Tibial nerve (tissue), 4 donors: ENCODE results near the gene DCDC2C. TPM values are rescaled to one million over a fixed set of nuclear protein-coding genes. Genes with fewer than 3 reads are reported as not detected.
A peak's percentile ranks its signal among the peaks of the same experiment; 100 is the strongest.

Source experiments
- DNase-seq, 2 donors: peaks; one replicate each; pipeline ENCODE4 v3.0.0-alpha.2; 2019; ENCODE audit warnings: low spot score in 2 of 2
- H3K27ac ChIP-seq, 4 donors: fragments of 200-600 bp; sonication (generic) in 3 of 4; one replicate each; pipeline ENCODE4 v1.5.1; 2017 to 2019; ENCODE audit warnings: mild to moderate bottlenecking in 1 of 4
- H3K27me3 ChIP-seq, 2 donors: fragments of 200-600 bp; sonication (generic) in 1 of 2; one replicate each; pipeline versions ENCODE4 v1.5.1 to v1.6.0; 2017 to 2019
- H3K36me3 ChIP-seq, 3 donors: fragments of 200-600 bp; sonication (generic); one replicate each; pipeline ENCODE4 v1.5.1; 2018 to 2019
- H3K4me1 ChIP-seq, 4 donors: fragments of 200-600 bp; sonication (generic) in 3 of 4; one replicate each; pipeline ENCODE4 v1.5.1; 2017 to 2019
- H3K4me3 ChIP-seq, 4 donors: fragments of 200-600 bp; sonication (generic) in 3 of 4; one replicate each; pipeline ENCODE4 v1.5.1; 2017 to 2019; ENCODE audit warnings: mild to moderate bottlenecking in 1 of 4, moderate library complexity in 1 of 4
- H3K9me3 ChIP-seq, 4 donors: fragments of 200-600 bp; sonication (generic) in 3 of 4; one replicate each; pipeline ENCODE4 v1.5.1; 2017 to 2019
- CTCF ChIP-seq, 5 experiments: fragments of 200-600 bp in 3 of 5; fragments of 450-650 bp in 2 of 5; sonication (generic) in 3 of 5; IDR thresholded peaks; one replicate each; pipeline ENCODE4 v1.5.1; 2016 to 2019; ENCODE audit warnings: antibody characterized with exemption in 5 of 5, mild to moderate bottlenecking in 3 of 5, moderate library complexity in 2 of 5
- EP300 ChIP-seq, 2 donors: sonication (generic); formaldehyde crosslinking; IDR thresholded peaks; one replicate each; pipeline ENCODE4 v1.6.1; 2017; ENCODE audit warnings: antibody characterized with exemption in 2 of 2, mild to moderate bottlenecking in 1 of 2
- POLR2A ChIP-seq, 2 donors: fragments of 450-650 bp; IDR thresholded peaks; one replicate each; pipeline ENCODE4 v1.6.1; 2017; ENCODE audit warnings: antibody characterized with exemption in 2 of 2, mild to moderate bottlenecking in 2 of 2, moderate library complexity in 2 of 2
- WGBS, 2 donors: methylation state at CpG; one replicate each; pipeline ENCODE4 v1.1.5; 2018; 5-methylcytosine and 5-hydroxymethylcytosine counted together
- total RNA-seq, 4 donors: library from RNA; depleted of rRNA; stranded (reverse); fragments of >200 nt; gene quantifications; one replicate each; pipeline ENCODE4 v1.1.0, GENCODE V29; 2016

The DCDC2C gene
- total RNA-seq, 4 donors from 2014 or later = 2.9 to 22.3 (median 5.6) TPM

GRCh38 chr2:3787768-3788167 lies 84.4 kb downstream of the DCDC2C start:
- TF ChIP-seq EP300 (IDR thresholded peaks at IDR 0.05) = no peak
- no peak for TF ChIP-seq POLR2A (IDR thresholded peaks at IDR 0.05)
- TF ChIP-seq CTCF (IDR thresholded peaks at IDR 0.05) = no peak
- H3K9me3 ChIP-seq = no peaks in the 10 kb centered on the region
- no peaks in the 10 kb centered on the region for H3K27me3 ChIP-seq
- no peak overlapping the region for H3K27ac ChIP-seq
- DNase-seq = no peak
- H3K4me1 ChIP-seq = no peaks in the 10 kb centered on the region
- no peaks in the 10 kb centered on the region for H3K36me3 ChIP-seq
- no peak overlapping the region for H3K4me3 ChIP-seq

GRCh38 chr2:3789256-3789655 lies 85.9 kb downstream of the DCDC2C start:
- Histone ChIP-seq H3K4me1 (no peaks in the 10 kb centered on the region), H3K4me3 (no peak overlapping the region), H3K27ac (no peak overlapping the region), H3K9me3 (peaks cover 0 to 11% (median 2%) of the 10 kb centered on the region in 4 donors), H3K36me3 (no peaks in the 10 kb centered on the region), H3K27me3 (no peaks in the 10 kb centered on the region)
- no peak for TF ChIP-seq EP300 (IDR thresholded peaks at IDR 0.05)
- no peak for TF ChIP-seq POLR2A (IDR thresholded peaks at IDR 0.05)
- no peak for TF ChIP-seq CTCF (IDR thresholded peaks at IDR 0.05)
- WGBS, 2 donors = 21% methylated on average over 1 of the region's 1 CpG
- no peak for DNase-seq

- no peak for DNase-seq
- WGBS, 2 donors = 93 to 95% methylated on average over 5 of the region's 5 CpGs
- no peaks in the 10 kb centered on the region for H3K4me1 ChIP-seq
- H3K27me3 ChIP-seq = no peaks in the 10 kb centered on the region
- no peak overlapping the region for H3K4me3 ChIP-seq
- no peaks in the 10 kb centered on the region for H3K36me3 ChIP-seq
- no peak for TF ChIP-seq EP300 (IDR thresholded peaks at IDR 0.05)
- no peak for TF ChIP-seq CTCF (IDR thresholded peaks at IDR 0.05)
- no peak for TF ChIP-seq POLR2A (IDR thresholded peaks at IDR 0.05)
- H3K9me3 ChIP-seq = peaks cover 0 to 11% (median 2%) of the 10 kb centered on the region in 4 donors
- H3K27ac ChIP-seq = no peak overlapping the region
Observed at GRCh38 chr2:3793249-3793648, 89.9 kb downstream of the DCDC2C start.

GRCh38 chr2:3801506-3801905 lies 98.1 kb downstream of the DCDC2C start:
- H3K4me3 ChIP-seq = no peak overlapping the region
- no peaks in the 10 kb centered on the region for H3K36me3 ChIP-seq
- 49 to 53% methylated on average over 4 of the region's 4 CpGs for WGBS, 2 donors
- H3K4me1 ChIP-seq = no peaks in the 10 kb centered on the region
- H3K27me3 ChIP-seq = no peaks in the 10 kb centered on the region
- H3K9me3 ChIP-seq = no peaks in the 10 kb centered on the region
- no peak for TF ChIP-seq POLR2A (IDR thresholded peaks at IDR 0.05)
- H3K27ac ChIP-seq = no peak overlapping the region
- DNase-seq = no peak

- TF ChIP-seq CTCF (IDR thresholded peaks at IDR 0.05) (no peak), EP300 (IDR thresholded peaks at IDR 0.05) (no peak), POLR2A (IDR thresholded peaks at IDR 0.05) (no peak)
- DNase-seq = peak in 1 of 2 donors; percentile 6
- no peaks in the 10 kb centered on the region for H3K36me3 ChIP-seq
- H3K27me3 ChIP-seq = no peaks in the 10 kb centered on the region
- WGBS, 2 donors = 64 to 65% methylated on average over 15 of the region's 15 CpGs
- H3K4me1 ChIP-seq = no peaks in the 10 kb centered on the region
- H3K9me3 ChIP-seq = peaks cover 0 to 2% (median 0%) of the 10 kb centered on the region in 4 donors
- no peak overlapping the region for H3K27ac ChIP-seq
- H3K4me3 ChIP-seq = no peak overlapping the region
Observed at GRCh38 chr2:3805201-3805939, 102.0 kb downstream of the DCDC2C start.
